PC-3 (cell line): ENCODE measurements around the gene TUT7. TPM values are rescaled to one million over a fixed set of nuclear protein-coding genes. Genes with fewer than 3 reads are reported as not detected.

Experiments used
- ATAC-seq: fragments of 200-7000 bp; cut with Tn5 transposase; 2 replicates; pipeline ENCODE4 v1.9.1; 2020; ENCODE audit warnings: mild to moderate bottlenecking, moderate library complexity
- BruUV-seq: library from RNA; stranded (reverse); fragments of 400-500 nt; replicated peaks from 2 replicates; lab custom pipeline; 2021; lab: Mats Ljungman, UMichigan
- CTCF ChIA-PET: fragments of 300-600 bp; sonication (Branson Sonifier 250); formaldehyde crosslinking; loops from one replicate; lab custom pipeline; 2022; ENCODE audit warnings: antibody characterized with exemption; lab: Charles Lee
- POLR2A ChIA-PET: fragments of 300-600 bp; sonication (Branson Sonifier 250); formaldehyde crosslinking; loops from one replicate; lab custom pipeline; 2022; ENCODE audit warnings: antibody characterized with exemption; ENCODE audit not compliant: unreplicated experiment; lab: Charles Lee
- DNase-seq: peaks from one replicate; pipeline ENCODE4 v3.0.0-alpha.2; 2015
- H2AFZ ChIP-seq: fragments of 300-600 bp; sonication (generic); 2 replicates; pipeline ENCODE4 v1.6.0; 2016; ENCODE audit warnings: antibody characterized with exemption, low read length
- H3F3A ChIP-seq: fragments of 300-600 bp; sonication (generic); one replicate; pipeline ENCODE4 v1.6.0; 2017; ENCODE audit warnings: antibody characterized with exemption, low read length, control low read depth, mild to moderate bottlenecking; ENCODE audit not compliant: unreplicated experiment
- H3K27ac ChIP-seq: fragments of 300-600 bp; sonication (generic); 2 replicates; pipeline ENCODE4 v1.5.1; 2016; ENCODE audit warnings: mild to moderate bottlenecking, low read length
- H3K27me3 ChIP-seq: fragments of 300-600 bp; sonication (generic); 2 replicates; pipeline ENCODE4 v1.6.1; 2016; ENCODE audit warnings: low read length, mixed read lengths
- H3K36me3 ChIP-seq: fragments of 300-600 bp; sonication (generic); 2 replicates; pipeline ENCODE4 v1.6.1; 2016; ENCODE audit warnings: low read depth, mixed run types, low read length, mixed read lengths
- H3K4me1 ChIP-seq: fragments of 300-600 bp; sonication (generic); 2 replicates; pipeline ENCODE4 v1.5.1; 2016; ENCODE audit warnings: low read length; ENCODE audit not compliant: insufficient read depth
- H3K4me2 ChIP-seq: fragments of 300-600 bp; sonication (generic); 2 replicates; pipeline ENCODE4 v1.6.0; 2016; ENCODE audit warnings: low read length
- H3K4me3 ChIP-seq: fragments of 300-600 bp; sonication (generic); 2 replicates; pipeline ENCODE4 v1.5.1; 2016; ENCODE audit warnings: mild to moderate bottlenecking, low read length, mixed read lengths
- H3K79me2 ChIP-seq: fragments of 300-600 bp; sonication (generic); 2 replicates; pipeline ENCODE4 v1.6.1; 2017; ENCODE audit warnings: low read length, mixed read lengths
- H3K9ac ChIP-seq: fragments of 300-600 bp; sonication (generic); 2 replicates; pipeline ENCODE4 v1.6.0; 2016; ENCODE audit warnings: mild to moderate bottlenecking, low read length
- H3K9me2 ChIP-seq: fragments of 300-600 bp; sonication (generic); replicated peaks from 2 replicates; pipeline ENCODE4 v1.6.1; 2016; ENCODE audit warnings: mixed run types, low read length, mixed read lengths
- H3K9me3 ChIP-seq: fragments of 300-600 bp; sonication (generic); 2 replicates; pipeline ENCODE4 v1.6.1; 2016; ENCODE audit warnings: low read length, mixed read lengths
- H4K20me1 ChIP-seq: fragments of 300-600 bp; sonication (generic); 2 replicates; pipeline ENCODE4 v1.6.1; 2016; ENCODE audit warnings: low read length, mixed read lengths
- EZH2 ChIP-seq: fragments of 300-600 bp; sonication (generic); IDR thresholded peaks from one replicate; pipeline ENCODE4 v1.6.1; 2017; ENCODE audit warnings: antibody characterized with exemption, mild to moderate bottlenecking, low read length; ENCODE audit not compliant: unreplicated experiment
- EZH2phosphoT487 ChIP-seq: fragments of 300-600 bp; sonication (generic); IDR thresholded peaks from 2 replicates; pipeline ENCODE4 v1.6.1; 2018; ENCODE audit warnings: mild to moderate bottlenecking, antibody characterized with exemption, low read length, borderline replicate concordance
- intact Hi-C: fragments of 100-400 bp; cut with micrococcal nuclease; formaldehyde crosslinking; loops from 2 replicates; pipeline ENCODE4 v1.9.0; 2023
- total RNA-seq: library from RNA; depleted of rRNA; stranded (reverse); fragments of >200 nt; gene quantifications from 2 replicates; pipeline ENCODE4 v1.2.3, GENCODE V29; 2014
- TF ChIP-seq, protein P1 (sequence below): fragments of 300-600 bp; sonication (generic); conservative IDR thresholded peaks from 2 replicates; pipeline ENCODE4 v1.5.1; 2017; ENCODE audit warnings: antibody characterized with exemption, low read depth, mild to moderate bottlenecking, low read length

TUT7 gene
- total RNA-seq, 1 experiment from 2014 or later = 12.3 TPM

GRCh38 chr9:86369810-86370209 lies 15.6 kb upstream of the TUT7 start:
- TF ChIP-seq, protein P1, sequence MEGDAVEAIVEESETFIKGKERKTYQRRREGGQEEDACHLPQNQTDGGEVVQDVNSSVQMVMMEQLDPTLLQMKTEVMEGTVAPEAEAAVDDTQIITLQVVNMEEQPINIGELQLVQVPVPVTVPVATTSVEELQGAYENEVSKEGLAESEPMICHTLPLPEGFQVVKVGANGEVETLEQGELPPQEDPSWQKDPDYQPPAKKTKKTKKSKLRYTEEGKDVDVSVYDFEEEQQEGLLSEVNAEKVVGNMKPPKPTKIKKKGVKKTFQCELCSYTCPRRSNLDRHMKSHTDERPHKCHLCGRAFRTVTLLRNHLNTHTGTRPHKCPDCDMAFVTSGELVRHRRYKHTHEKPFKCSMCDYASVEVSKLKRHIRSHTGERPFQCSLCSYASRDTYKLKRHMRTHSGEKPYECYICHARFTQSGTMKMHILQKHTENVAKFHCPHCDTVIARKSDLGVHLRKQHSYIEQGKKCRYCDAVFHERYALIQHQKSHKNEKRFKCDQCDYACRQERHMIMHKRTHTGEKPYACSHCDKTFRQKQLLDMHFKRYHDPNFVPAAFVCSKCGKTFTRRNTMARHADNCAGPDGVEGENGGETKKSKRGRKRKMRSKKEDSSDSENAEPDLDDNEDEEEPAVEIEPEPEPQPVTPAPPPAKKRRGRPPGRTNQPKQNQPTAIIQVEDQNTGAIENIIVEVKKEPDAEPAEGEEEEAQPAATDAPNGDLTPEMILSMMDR = no peak
- TF ChIP-seq EZH2 (no peak), EZH2phosphoT487 (no peak)
- Histone ChIP-seq H3K36me3 (no peaks in the 10 kb centered on the region), H3K9me2 (no peaks in the 10 kb centered on the region), H3K9me3 (no peaks in the 10 kb centered on the region), H3K79me2 (no peaks in the 10 kb centered on the region), H3K4me2 (peak overlapping the region; percentile 35; the same call in 1 of the 2 replicates), H3K27ac (peak overlapping the region; percentile 68), H3F3A (peaks cover 5% of the 10 kb centered on the region), H3K9ac (no peak overlapping the region), H2AFZ (no peak overlapping the region), H3K27me3 (no peaks in the 10 kb centered on the region), H4K20me1 (no peaks in the 10 kb centered on the region), H3K4me3 (no peak overlapping the region), H3K4me1 (peaks cover 5% of the 10 kb centered on the region; the same call in 1 of the 2 replicates)
- BruUV-seq = no TSS peak
- no peak for ATAC-seq
- CTCF ChIA-PET = no interaction called here
- POLR2A ChIA-PET = no interaction called here
- intact Hi-C loops = no loop called here
- peak; percentile 44 for DNase-seq

DNA sequence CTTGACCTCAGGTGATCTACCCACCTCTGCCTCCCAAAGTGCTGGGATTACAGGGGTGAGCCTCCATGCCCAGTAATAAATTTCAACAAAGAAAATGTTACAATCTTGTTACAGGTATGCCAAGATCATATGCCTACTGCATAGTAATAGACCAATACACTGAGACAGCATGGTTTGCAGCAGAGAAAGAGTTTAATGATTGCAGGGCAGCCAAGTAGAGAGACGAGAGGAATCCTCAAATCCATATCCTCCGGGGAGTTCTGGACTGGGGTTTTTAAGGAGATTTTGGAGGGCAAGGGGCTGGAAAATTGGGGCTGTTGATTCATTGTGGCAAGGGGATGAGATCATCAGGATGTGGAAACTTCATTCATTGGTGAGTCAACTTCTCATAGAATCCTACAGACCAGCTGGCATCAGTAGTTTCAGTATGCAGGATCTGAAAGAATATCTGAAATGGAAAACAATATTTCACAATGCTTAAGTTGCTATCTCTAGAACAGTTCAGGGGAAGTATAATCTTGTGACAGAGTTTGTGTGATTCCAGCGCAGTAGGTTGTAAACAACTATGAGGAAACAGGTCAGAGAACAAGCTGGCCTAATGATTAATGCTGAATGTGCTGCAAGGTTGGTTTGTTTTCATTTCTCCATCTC lies 14.8 kb upstream of the TUT7 start:
- CTCF ChIA-PET = no interaction called here
- H3F3A ChIP-seq = peaks cover 5% of the 10 kb centered on the region
- no peak overlapping the region for H3K4me3 ChIP-seq
- DNase-seq = peak; percentile 72
- BruUV-seq = no TSS peak
- no peaks in the 10 kb centered on the region for H3K27me3 ChIP-seq
- no peaks in the 10 kb centered on the region for H3K36me3 ChIP-seq
- peak overlapping the region; percentile 68 for H3K27ac ChIP-seq
- H3K9me2 ChIP-seq = no peaks in the 10 kb centered on the region
- intact Hi-C loops = no loop called here
- H2AFZ ChIP-seq = no peak overlapping the region
- ATAC-seq = peak; percentile 13; the same call in 1 of the 2 replicates
- no peak overlapping the region for H3K9ac ChIP-seq
- POLR2A ChIA-PET = no interaction called here
- H3K79me2 ChIP-seq = no peaks in the 10 kb centered on the region
- H3K4me2 ChIP-seq = peak overlapping the region; percentile 35; the same call in 1 of the 2 replicates
- TF ChIP-seq EZH2phosphoT487 (no peak), EZH2 (no peak)
- TF ChIP-seq, protein P1 = no peak
- H3K4me1 ChIP-seq = peaks cover 5% of the 10 kb centered on the region; the same call in 1 of the 2 replicates
- no peaks in the 10 kb centered on the region for H4K20me1 ChIP-seq
- H3K9me3 ChIP-seq = no peaks in the 10 kb centered on the region

- Histone ChIP-seq H2AFZ (no peak overlapping the region), H3F3A (no peaks in the 10 kb centered on the region), H4K20me1 (no peaks in the 10 kb centered on the region), H3K27me3 (no peaks in the 10 kb centered on the region), H3K36me3 (no peaks in the 10 kb centered on the region), H3K4me2 (no peak overlapping the region), H3K9me2 (no peaks in the 10 kb centered on the region), H3K27ac (no peak overlapping the region), H3K4me1 (no peaks in the 10 kb centered on the region), H3K4me3 (no peak overlapping the region), H3K9me3 (no peaks in the 10 kb centered on the region), H3K9ac (no peak overlapping the region), H3K79me2 (no peaks in the 10 kb centered on the region)
- ChIA-PET POLR2A (no interaction called here), CTCF (no interaction called here)
- intact Hi-C loops = no loop called here
- TF ChIP-seq, protein P1 = no peak
- no peak for TF ChIP-seq EZH2phosphoT487
- TF ChIP-seq EZH2 = no peak
- ATAC-seq (no peak), DNase-seq (no peak)
- BruUV-seq = no TSS peak
These were observed 7.0 kb upstream of the TUT7 start for GRCh38 chr9:86361176-86361575.
